CD4-positive, alpha-beta memory T cell (primary cell): ENCODE data around the gene COLEC12. TPM values are rescaled to one million over a fixed set of nuclear protein-coding genes. Genes with fewer than 3 reads are reported as not detected.

Experiments
- CTCF ChIA-PET: fragments of 350-600 bp; sonication (Branson Sonifier 250); formaldehyde crosslinking; loops from one replicate; lab custom pipeline; 2021; ENCODE audit warnings: inconsistent platforms; ENCODE audit not compliant: partially characterized antibody; lab: Charles Lee
- POLR2A ChIA-PET: fragments of 350-600 bp; sonication (Branson Sonifier 250); formaldehyde crosslinking; loops from one replicate; lab custom pipeline; 2021; ENCODE audit not compliant: partially characterized antibody; lab: Charles Lee
- DNase-seq, 5 donors: peaks; one replicate each; pipeline versions ENCODE4 v3.0.0 to v3.0.0-alpha.2; 2020 to 2022; ENCODE audit warnings: mixed read lengths in 1 of 5
- H3K27ac ChIP-seq: one replicate; pipeline ENCODE4 v1.7.0; 2013; ENCODE audit warnings: low read depth, low read length
- H3K27me3 ChIP-seq: 2 replicates; pipeline ENCODE4 v1.7.0; 2013; ENCODE audit warnings: mild to moderate bottlenecking, low read length, moderate library complexity; ENCODE audit not compliant: insufficient read depth
- H3K36me3 ChIP-seq: 2 replicates; pipeline ENCODE4 v1.7.0; 2013; ENCODE audit warnings: mild to moderate bottlenecking, low read length, moderate library complexity; ENCODE audit not compliant: insufficient read depth
- H3K4me1 ChIP-seq: 2 replicates; pipeline ENCODE4 v1.7.0; 2013; ENCODE audit warnings: mild to moderate bottlenecking, low read length, moderate library complexity; ENCODE audit not compliant: insufficient read depth
- H3K4me3 ChIP-seq, 2 donors: one replicate each; pipeline ENCODE4 v1.7.0; 2013; ENCODE audit warnings: low read length in 2 of 2, mild to moderate bottlenecking in 1 of 2
- H3K9me3 ChIP-seq, 2 donors: one replicate each; pipeline ENCODE4 v1.7.0; 2013; ENCODE audit warnings: low read length in 2 of 2, control low read depth in 1 of 2; ENCODE audit not compliant: control insufficient read depth in 1 of 2
- H3K27ac Mint-ChIP-seq, 7 donors: one replicate each; pipeline ENCODE4 v1.8.0; 2020 to 2021; ENCODE audit warnings: mixed read lengths in 7 of 7, mild to moderate bottlenecking in 6 of 7, inconsistent platforms in 3 of 7, moderate library complexity in 3 of 7
- H3K27me3 Mint-ChIP-seq, 2 donors: one replicate each; pipeline ENCODE4 v1.8.0; 2020 to 2021; ENCODE audit warnings: mixed read lengths in 2 of 2
- H3K36me3 Mint-ChIP-seq, 2 donors: one replicate each; pipeline ENCODE4 v1.8.0; 2020 to 2021; ENCODE audit warnings: mixed read lengths in 2 of 2, inconsistent platforms in 1 of 2, mild to moderate bottlenecking in 1 of 2
- H3K4me1 Mint-ChIP-seq, 4 donors: one replicate each; pipeline ENCODE4 v1.8.0; 2020 to 2021; ENCODE audit warnings: mixed read lengths in 4 of 4, mild to moderate bottlenecking in 1 of 4
- H3K4me3 Mint-ChIP-seq, 8 donors: one replicate each; pipeline ENCODE4 v1.8.0; 2020 to 2021; ENCODE audit warnings: mixed read lengths in 8 of 8, mild to moderate bottlenecking in 7 of 8, moderate library complexity in 6 of 8, inconsistent platforms in 3 of 8
- H3K9me3 Mint-ChIP-seq, 8 donors: one replicate each; pipeline ENCODE4 v1.8.0; 2020 to 2021; ENCODE audit warnings: mixed read lengths in 8 of 8, mild to moderate bottlenecking in 5 of 8, inconsistent platforms in 3 of 8, moderate library complexity in 1 of 8
- intact Hi-C: fragments of 100-400 bp; cut with micrococcal nuclease; formaldehyde crosslinking; loops from one replicate; pipeline ENCODE4 v1.15.1; 2023
- polyA plus RNA-seq, 2 donors: library from polyadenylated mRNA; unstranded; fragments of 300-500 nt; fragmentation: Illumina TruSeq; gene quantifications; one replicate each; pipeline ENCODE4 v1.2.3, GENCODE V29; 2021
- total RNA-seq, 2 experiments: library from RNA; stranded (reverse); gene quantifications; one replicate each; pipeline ENCODE4 v1.2.3, GENCODE V29; 2021

The COLEC12 gene
- total and polyA plus RNA-seq, 4 experiments from 2014 or later, result 0.17 to 0.28 TPM; not detected in 2

- POLR2A ChIA-PET, result no interaction called here
Measured at GRCh38 chr18:526681-527080, 26.2 kb upstream of the COLEC12 start.

DNA sequence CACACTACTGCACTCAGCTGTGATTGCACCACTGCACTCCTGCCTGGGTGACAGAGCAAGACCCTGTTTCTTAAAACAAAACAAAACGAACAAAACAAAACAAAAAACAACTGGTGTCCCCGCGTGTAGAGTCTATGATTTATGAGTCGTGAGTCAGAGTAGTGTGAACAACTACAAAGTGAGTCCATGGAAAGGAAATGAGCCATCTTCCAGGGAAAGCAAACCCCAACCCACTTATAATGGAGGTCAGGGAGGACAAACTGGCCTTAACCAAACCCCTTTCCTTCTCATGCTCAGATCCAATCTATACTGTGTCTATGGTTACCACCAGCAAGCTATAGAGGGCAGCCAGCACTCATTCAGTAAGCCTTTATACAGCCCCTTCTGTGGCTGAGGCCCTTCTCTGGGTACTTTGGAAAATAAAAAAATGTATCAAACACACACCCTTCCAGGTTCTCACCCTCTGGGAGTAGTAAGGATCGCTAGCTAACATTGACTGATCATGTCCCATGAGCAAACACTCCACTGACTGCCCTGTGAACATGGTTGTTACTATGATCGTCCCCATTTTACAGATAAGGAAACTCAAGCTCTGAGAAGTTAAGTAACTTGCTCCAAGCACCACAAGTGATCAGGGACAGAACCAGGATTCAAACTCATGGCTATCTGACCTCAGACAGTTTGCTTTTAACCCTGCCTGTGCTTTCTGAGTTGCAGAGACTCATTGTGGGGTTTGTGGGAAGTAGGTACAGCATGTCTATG lies 24.7 kb upstream of the COLEC12 start:
- H3K27me3 Mint-ChIP-seq, result peaks cover 13 to 16% of the 10 kb centered on the region in 2 donors
- ChIA-PET POLR2A (no interaction called here), CTCF (no interaction called here)
- intact Hi-C loops, result no loop called here
- no peak for DNase-seq
- H3K9me3 Mint-ChIP-seq, result peaks cover 0 to 3% (median 0%) of the 10 kb centered on the region in 8 donors
- H3K4me1 Mint-ChIP-seq, result no peaks in the 10 kb centered on the region
- no peaks in the 10 kb centered on the region for H3K9me3 ChIP-seq
- no peak overlapping the region for H3K27ac ChIP-seq
- H3K4me3 ChIP-seq, result no peak overlapping the region
- no peaks in the 10 kb centered on the region for H3K36me3 ChIP-seq
- no peaks in the 10 kb centered on the region for H3K27me3 ChIP-seq
- no peak overlapping the region for H3K27ac Mint-ChIP-seq
- no peak overlapping the region for H3K4me3 Mint-ChIP-seq
- no peaks in the 10 kb centered on the region for H3K36me3 Mint-ChIP-seq
- no peaks in the 10 kb centered on the region for H3K4me1 ChIP-seq

More at GRCh38 chr18:526681-527080, 26.2 kb upstream of the COLEC12 start:
- peaks cover 13 to 19% of the 10 kb centered on the region in 2 donors for H3K27me3 Mint-ChIP-seq
- H3K4me3 Mint-ChIP-seq, result no peak overlapping the region
- H3K4me1 Mint-ChIP-seq, result no peaks in the 10 kb centered on the region
- CTCF ChIA-PET, result no interaction called here
- Histone ChIP-seq H3K36me3 (no peaks in the 10 kb centered on the region), H3K4me3 (no peak overlapping the region), H3K4me1 (no peaks in the 10 kb centered on the region), H3K9me3 (no peaks in the 10 kb centered on the region), H3K27ac (no peak overlapping the region), H3K27me3 (no peaks in the 10 kb centered on the region)
- H3K27ac Mint-ChIP-seq, result no peak overlapping the region
- intact Hi-C loops, result no loop called here
- H3K9me3 Mint-ChIP-seq, result peaks cover 0 to 3% (median 0%) of the 10 kb centered on the region in 8 donors
- no peak for DNase-seq
- no peaks in the 10 kb centered on the region for H3K36me3 Mint-ChIP-seq

DNA sequence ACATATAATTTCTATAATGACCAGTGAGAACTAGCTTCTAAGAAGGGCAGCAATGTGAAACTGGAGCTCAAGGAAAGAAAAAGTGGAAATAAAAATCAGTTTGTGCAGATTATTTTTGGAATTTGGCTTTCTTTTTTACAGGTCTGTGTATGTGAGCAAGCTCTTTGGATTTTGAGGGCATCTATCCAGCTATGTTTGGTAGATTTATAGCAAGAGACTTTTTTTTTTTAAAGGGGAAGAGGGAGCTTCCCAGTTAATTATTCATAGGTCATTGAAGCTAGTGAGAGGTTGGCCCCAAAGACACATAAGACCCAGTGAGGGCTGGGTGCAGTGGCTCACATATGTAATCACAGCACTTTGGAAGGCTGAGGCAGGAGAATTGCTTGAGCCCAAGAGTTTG lies 24.0 kb upstream of the COLEC12 start:
- Histone ChIP-seq H3K36me3 (no peaks in the 10 kb centered on the region), H3K27me3 (no peaks in the 10 kb centered on the region), H3K4me1 (no peaks in the 10 kb centered on the region), H3K4me3 (no peak overlapping the region), H3K27ac (no peak overlapping the region), H3K9me3 (no peaks in the 10 kb centered on the region)
- Mint-ChIP-seq H3K27me3 (peaks cover 13 to 16% of the 10 kb centered on the region in 2 donors), H3K27ac (no peak overlapping the region), H3K36me3 (no peaks in the 10 kb centered on the region), H3K4me3 (no peak overlapping the region), H3K4me1 (no peaks in the 10 kb centered on the region), H3K9me3 (peaks cover 0 to 3% (median 0%) of the 10 kb centered on the region in 8 donors)
- ChIA-PET CTCF (no interaction called here), POLR2A (no interaction called here)
- DNase-seq, result no peak
- intact Hi-C loops, result no loop called here

GRCh38 chr18:523561-523960 lies 23.1 kb upstream of the COLEC12 start:
- Mint-ChIP-seq H3K9me3 (peaks cover 0 to 3% (median 0%) of the 10 kb centered on the region in 8 donors), H3K27ac (no peak overlapping the region), H3K4me3 (no peak overlapping the region), H3K36me3 (no peaks in the 10 kb centered on the region), H3K27me3 (peaks cover 13 to 14% of the 10 kb centered on the region in 2 donors), H3K4me1 (no peaks in the 10 kb centered on the region)
- CTCF ChIA-PET, result no interaction called here
- H3K27me3 ChIP-seq, result no peaks in the 10 kb centered on the region
- no peaks in the 10 kb centered on the region for H3K36me3 ChIP-seq
- no peak overlapping the region for H3K27ac ChIP-seq
- no peaks in the 10 kb centered on the region for H3K9me3 ChIP-seq
- no peaks in the 10 kb centered on the region for H3K4me1 ChIP-seq
- no peak overlapping the region for H3K4me3 ChIP-seq
- POLR2A ChIA-PET, result no interaction called here
- no peak for DNase-seq
- intact Hi-C loops, result no loop called here

GRCh38 chr18:519019-519879 lies 18.7 kb upstream of the COLEC12 start:
- DNase-seq, result no peak
- ChIA-PET POLR2A (no interaction called here), CTCF (no interaction called here)
- Histone ChIP-seq H3K4me3 (no peak overlapping the region), H3K4me1 (no peaks in the 10 kb centered on the region), H3K27me3 (no peaks in the 10 kb centered on the region), H3K36me3 (no peaks in the 10 kb centered on the region), H3K9me3 (no peaks in the 10 kb centered on the region), H3K27ac (no peak overlapping the region)
- H3K4me3 Mint-ChIP-seq, result no peak overlapping the region
- peaks cover 0 to 2% of the 10 kb centered on the region in 2 donors for H3K36me3 Mint-ChIP-seq
- H3K27me3 Mint-ChIP-seq, result peaks cover 6 to 7% of the 10 kb centered on the region in 2 donors
- intact Hi-C loops, result no loop called here
- H3K9me3 Mint-ChIP-seq, result peaks cover 0 to 7% (median 0%) of the 10 kb centered on the region in 8 donors
- H3K4me1 Mint-ChIP-seq, result peaks cover 0 to 4% (median 0%) of the 10 kb centered on the region in 4 donors
- no peak overlapping the region for H3K27ac Mint-ChIP-seq

DNA sequence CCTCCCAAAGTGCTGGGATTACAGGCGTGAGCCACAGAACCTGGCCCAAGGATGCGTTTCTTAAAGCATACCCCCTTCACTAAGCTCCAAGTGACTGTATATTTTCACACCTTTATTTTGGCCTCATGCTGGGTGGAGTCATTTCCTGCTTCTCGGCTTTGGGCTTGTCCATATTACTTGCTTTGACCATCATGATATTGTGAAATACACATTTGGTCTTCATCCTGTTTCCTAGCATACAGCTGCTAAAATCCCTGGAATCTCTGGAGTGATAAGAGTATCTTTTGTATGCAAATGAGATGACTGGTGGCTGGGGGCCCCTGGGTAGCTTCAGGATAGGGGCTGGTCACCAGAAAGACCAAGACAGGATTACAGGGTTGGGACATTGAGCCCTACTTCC lies 17.6 kb upstream of the COLEC12 start:
- Histone ChIP-seq H3K36me3 (no peaks in the 10 kb centered on the region), H3K4me1 (no peaks in the 10 kb centered on the region), H3K27ac (no peak overlapping the region), H3K9me3 (no peaks in the 10 kb centered on the region), H3K27me3 (no peaks in the 10 kb centered on the region), H3K4me3 (no peak overlapping the region)
- Mint-ChIP-seq H3K4me3 (no peak overlapping the region), H3K4me1 (peaks cover 0 to 4% (median 0%) of the 10 kb centered on the region in 4 donors), H3K9me3 (peaks cover 0 to 7% (median under 1%) of the 10 kb centered on the region in 8 donors), H3K36me3 (peaks cover 0 to 2% of the 10 kb centered on the region in 2 donors), H3K27ac (no peak overlapping the region), H3K27me3 (peaks cover 2 to 6% of the 10 kb centered on the region in 2 donors)
- ChIA-PET POLR2A (no interaction called here), CTCF (no interaction called here)
- DNase-seq, result no peak
- intact Hi-C loops, result no loop called here

- no peak overlapping the region for H3K27ac ChIP-seq
- POLR2A ChIA-PET, result no interaction called here
- peaks cover 0 to 7% (median 3%) of the 10 kb centered on the region in 8 donors for H3K9me3 Mint-ChIP-seq
- peaks cover 0 to 2% of the 10 kb centered on the region in 2 donors for H3K36me3 Mint-ChIP-seq
- H3K27ac Mint-ChIP-seq, result no peak overlapping the region
- H3K4me1 ChIP-seq, result no peaks in the 10 kb centered on the region
- CTCF ChIA-PET, result no interaction called here
- intact Hi-C loops, result no loop called here
- H3K4me1 Mint-ChIP-seq, result peaks cover 0 to 4% (median 0%) of the 10 kb centered on the region in 4 donors
- no peak overlapping the region for H3K4me3 Mint-ChIP-seq
- no peaks in the 10 kb centered on the region for H3K27me3 ChIP-seq
- H3K36me3 ChIP-seq, result no peaks in the 10 kb centered on the region
- no peak overlapping the region for H3K4me3 ChIP-seq
- H3K27me3 Mint-ChIP-seq, result peaks cover 0 to 6% of the 10 kb centered on the region in 2 donors
- no peaks in the 10 kb centered on the region for H3K9me3 ChIP-seq
- no peak for DNase-seq
Measured at GRCh38 chr18:515838-516237, 15.3 kb upstream of the COLEC12 start.
